H9 (cell line): ENCODE measurements around the gene ITPR3. TPM values are rescaled to one million over a fixed set of nuclear protein-coding genes. Genes with fewer than 3 reads are reported as not detected.
A peak's percentile ranks its signal among the peaks of the same experiment; 100 is the strongest.

ENCODE experiments used
- DNase-seq: peaks from one replicate; pipeline ENCODE4 v3.0.0-alpha.2; 2017
- H2AFZ ChIP-seq: one replicate; pipeline ENCODE4 v1.6.1; 2013; ENCODE audit warnings: mild to moderate bottlenecking, low read length, control low read depth, moderate library complexity
- H2AK5ac ChIP-seq: 2 replicates; pipeline ENCODE4 v1.6.1; 2013; ENCODE audit warnings: low read length, control low read depth, mixed read lengths; ENCODE audit not compliant: insufficient read length
- H2BK120ac ChIP-seq: one replicate; pipeline ENCODE4 v1.6.1; 2013; ENCODE audit warnings: low read depth, mild to moderate bottlenecking, low read length, control low read depth, inconsistent platforms; ENCODE audit not compliant: poor library complexity, severe bottlenecking
- H2BK12ac ChIP-seq: 2 replicates; pipeline ENCODE4 v1.6.1; 2013; ENCODE audit warnings: low read length, control low read depth, mixed read lengths, low read depth; ENCODE audit not compliant: insufficient read length
- H2BK15ac ChIP-seq: 2 replicates; pipeline ENCODE4 v1.6.1; 2013; ENCODE audit warnings: low read depth, low read length, control low read depth
- H2BK20ac ChIP-seq: one replicate; pipeline ENCODE4 v1.6.1; 2013; ENCODE audit warnings: low read depth, mild to moderate bottlenecking, low read length, control low read depth, inconsistent platforms; ENCODE audit not compliant: poor library complexity, severe bottlenecking
- H2BK5ac ChIP-seq: 2 replicates; pipeline ENCODE4 v1.6.1; 2013; ENCODE audit warnings: low read length, control low read depth, mixed read lengths; ENCODE audit not compliant: insufficient read length
- H3K14ac ChIP-seq: 2 replicates; pipeline ENCODE4 v1.6.1; 2013; ENCODE audit warnings: low read length, control low read depth; ENCODE audit not compliant: insufficient read depth
- H3K18ac ChIP-seq: 2 replicates; pipeline ENCODE4 v1.6.1; 2013; ENCODE audit warnings: low read depth, mild to moderate bottlenecking, mixed read lengths, low read length, control low read depth; ENCODE audit not compliant: insufficient read length
- H3K23ac ChIP-seq: 2 replicates; pipeline ENCODE4 v1.6.1; 2013; ENCODE audit warnings: low read length, control low read depth, mixed read lengths, low read depth; ENCODE audit not compliant: insufficient read length
- H3K23me2 ChIP-seq: 2 replicates; pipeline ENCODE4 v1.6.1; 2013; ENCODE audit warnings: low read depth, mild to moderate bottlenecking, mixed read lengths, low read length, control low read depth; ENCODE audit not compliant: insufficient read length, poor library complexity, severe bottlenecking
- H3K27ac ChIP-seq: 2 replicates; pipeline ENCODE4 v1.5.1; 2013; ENCODE audit warnings: low read length, control low read depth, mixed read lengths, low read depth; ENCODE audit not compliant: insufficient read length
- H3K27me3 ChIP-seq: 2 replicates; pipeline ENCODE4 v1.6.1; 2013; ENCODE audit warnings: low read length, control low read depth, inconsistent platforms; ENCODE audit not compliant: insufficient read depth
- H3K4ac ChIP-seq: 2 replicates; pipeline ENCODE4 v1.6.1; 2013; ENCODE audit warnings: low read depth, mild to moderate bottlenecking, control low read depth, inconsistent platforms, low read length, moderate library complexity
- H3K4me1 ChIP-seq: 2 replicates; pipeline ENCODE4 v1.6.1; 2013; ENCODE audit warnings: low read length, control low read depth, inconsistent platforms; ENCODE audit not compliant: insufficient read depth
- H3K4me2 ChIP-seq: 2 replicates; pipeline ENCODE4 v1.6.1; 2013; ENCODE audit warnings: low read length, control low read depth, mixed read lengths; ENCODE audit not compliant: insufficient read length, insufficient read depth
- H3K56ac ChIP-seq: 2 replicates; pipeline ENCODE4 v1.6.1; 2013; ENCODE audit warnings: low read depth, mild to moderate bottlenecking, mixed read lengths, low read length, control low read depth; ENCODE audit not compliant: insufficient read length
- H3K79me1 ChIP-seq: 2 replicates; pipeline ENCODE4 v1.6.1; 2013; ENCODE audit warnings: low read depth, mild to moderate bottlenecking, moderate library complexity, low read length, control low read depth, inconsistent platforms; ENCODE audit not compliant: insufficient read depth, poor library complexity, severe bottlenecking
- H3K79me2 ChIP-seq: 2 replicates; pipeline ENCODE4 v1.6.1; 2013; ENCODE audit warnings: low read length, control low read depth, inconsistent platforms; ENCODE audit not compliant: insufficient read depth
- H3K9ac ChIP-seq: 2 replicates; pipeline ENCODE4 v1.6.1; 2013; ENCODE audit warnings: low read length, control low read depth, mixed read lengths; ENCODE audit not compliant: insufficient read length; ENCODE audit errors: extremely low read depth
- H3K9me3 ChIP-seq: one replicate; pipeline ENCODE4 v1.6.1; 2013; ENCODE audit warnings: low read depth, low read length, inconsistent platforms; ENCODE audit not compliant: control insufficient read depth
- H3T11ph ChIP-seq: one replicate; pipeline ENCODE4 v1.6.1; 2013; ENCODE audit warnings: mild to moderate bottlenecking, low read length, control low read depth, inconsistent platforms
- H4K20me1 ChIP-seq: one replicate; pipeline ENCODE4 v1.6.1; 2013; ENCODE audit not compliant: control insufficient read depth, insufficient read length, insufficient read depth
- H4K5ac ChIP-seq: 2 replicates; pipeline ENCODE4 v1.6.1; 2013; ENCODE audit warnings: low read depth, mild to moderate bottlenecking, mixed read lengths, low read length, control low read depth; ENCODE audit not compliant: insufficient read length
- H4K8ac ChIP-seq: replicated peaks from 2 replicates; pipeline ENCODE4 v1.6.1; 2013; ENCODE audit warnings: low read length, control low read depth, mixed read lengths, low read depth; ENCODE audit not compliant: insufficient read length
- H4K91ac ChIP-seq: 2 replicates; pipeline ENCODE4 v1.6.1; 2013; ENCODE audit warnings: low read depth, mild to moderate bottlenecking, moderate library complexity, mixed read lengths, low read length, control low read depth; ENCODE audit not compliant: insufficient read length
- H3K27ac Mint-ChIP-seq, 3 experiments: 2 replicates in 2 of 3; 3 replicates in 1 of 3; pipeline ENCODE4 v1.8.0; 2020 to 2021; ENCODE audit warnings: mixed read lengths in 3 of 3, mild to moderate bottlenecking in 1 of 3, moderate library complexity in 1 of 3
- H3K27me3 Mint-ChIP-seq: 2 replicates; pipeline ENCODE4 v1.8.0; 2021; ENCODE audit warnings: low read depth, mild to moderate bottlenecking, moderate library complexity, mixed read lengths
- H3K36me3 Mint-ChIP-seq, 3 experiments: 2 replicates in 2 of 3; 3 replicates in 1 of 3; pipeline ENCODE4 v1.8.0; 2020 to 2021; ENCODE audit warnings: low read depth in 3 of 3, mixed read lengths in 3 of 3; ENCODE audit not compliant: insufficient read depth in 1 of 3
- H3K4me1 Mint-ChIP-seq, 2 experiments: 2 replicates each; pipeline ENCODE4 v1.8.0; 2020; ENCODE audit warnings: mixed read lengths in 2 of 2
- H3K4me3 Mint-ChIP-seq, 2 experiments: 2 replicates in 1 of 2; 3 replicates in 1 of 2; pipeline ENCODE4 v1.8.0; 2020 to 2021; ENCODE audit warnings: mild to moderate bottlenecking in 2 of 2, mixed read lengths in 2 of 2, moderate library complexity in 1 of 2
- H3K9me3 Mint-ChIP-seq, 2 experiments: 2 replicates in 1 of 2; 3 replicates in 1 of 2; pipeline ENCODE4 v1.8.0; 2020; ENCODE audit warnings: mild to moderate bottlenecking in 2 of 2, mixed read lengths in 2 of 2, moderate library complexity in 1 of 2
- CTCF ChIP-seq: fragments of 200-600 bp; sonication (generic); conservative IDR thresholded peaks from 3 replicates; pipeline ENCODE4 v1.8.0; 2021; ENCODE audit warnings: antibody characterized with exemption, mild to moderate bottlenecking
- WGBS: extraction: QIAGEN DNeasy Blood & Tissue Kit; methylation state at CpG from one replicate; pipeline ENCODE4 v1.1.7; 2013; ENCODE audit warnings: missing lambda C conversion rate, low lambda C conversion rate, mixed read lengths; ENCODE audit not compliant: insufficient read length; ENCODE audit errors: extremely low coverage; 5-methylcytosine and 5-hydroxymethylcytosine counted together
- total RNA-seq: library from RNA; stranded (reverse); gene quantifications from 2 replicates; pipeline ENCODE4 v1.2.1, GENCODE V29; 2021

The ITPR3 gene
- total RNA-seq, 1 experiment from 2014 or later: 40.3 TPM

DNA sequence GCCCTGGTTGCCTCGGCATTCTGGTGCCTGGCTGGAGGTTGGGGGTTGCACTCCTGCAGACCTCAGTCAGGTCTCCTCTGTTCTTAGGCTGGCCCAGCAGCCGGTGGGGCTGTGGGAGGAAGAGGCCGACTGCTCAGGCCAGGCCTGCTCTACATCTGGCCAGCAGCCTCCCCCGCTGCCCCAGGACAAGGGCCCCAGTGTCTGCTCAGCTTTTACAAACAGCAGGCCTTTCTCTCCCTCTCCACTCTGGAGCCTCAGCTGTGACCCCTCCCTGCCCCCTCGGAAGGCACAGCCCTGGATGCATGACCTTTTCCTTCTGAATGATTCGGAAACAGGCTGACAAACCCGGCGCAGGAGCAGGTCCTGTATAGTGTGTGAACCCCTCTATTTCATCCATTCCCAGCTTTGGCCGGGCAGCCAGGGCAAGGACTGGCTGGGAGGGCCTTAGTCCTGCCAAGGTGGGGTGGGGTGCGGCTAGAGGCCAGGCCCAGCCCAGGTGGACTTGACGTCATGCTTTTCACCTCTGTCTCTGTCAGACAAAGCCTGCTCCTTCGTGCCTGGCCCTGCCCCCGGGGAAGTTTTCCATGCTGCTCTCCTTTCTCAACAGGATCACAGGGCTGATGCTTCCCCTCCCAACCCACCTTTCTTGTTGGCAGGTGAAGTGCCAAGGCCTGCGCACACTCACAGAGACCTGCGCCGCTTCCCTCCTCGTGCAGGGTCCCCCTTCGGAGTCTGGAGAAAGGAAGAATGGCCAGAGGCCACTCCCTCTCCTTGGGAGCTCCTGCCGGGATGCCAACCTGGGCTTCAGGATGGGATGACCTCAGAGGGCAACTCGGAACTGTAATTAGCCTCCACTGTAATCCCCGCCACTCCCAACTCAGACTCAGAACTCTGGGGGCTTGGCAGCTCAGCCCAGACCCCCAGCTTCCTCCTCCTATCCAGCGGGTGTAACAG lies 10.1 kb upstream of the ITPR3 start:
- WGBS: no CpG with 5 or more reads among the region's 22 CpGs
- H3K79me2 ChIP-seq: no peaks in the 10 kb centered on the region
- no peak overlapping the region for H3K4me2 ChIP-seq
- no peaks in the 10 kb centered on the region for H3K9me3 ChIP-seq
- H3T11ph ChIP-seq: no peak overlapping the region
- no peak for DNase-seq
- H3K27ac ChIP-seq: no peak overlapping the region
- no peaks in the 10 kb centered on the region for H3K23me2 ChIP-seq
- no peak overlapping the region for H2BK15ac ChIP-seq
- H3K23ac ChIP-seq: no peak overlapping the region
- H3K18ac ChIP-seq: no peak overlapping the region
- peaks cover 8% of the 10 kb centered on the region; the same call in 1 of the 2 replicates for H3K4me1 ChIP-seq
- no peaks in the 10 kb centered on the region for H3K79me1 ChIP-seq
- H3K4me3 Mint-ChIP-seq: no peak overlapping the region
- H3K27me3 Mint-ChIP-seq: peaks cover 19% of the 10 kb centered on the region
- no peak overlapping the region for H3K56ac ChIP-seq
- no peak overlapping the region for H2BK12ac ChIP-seq
- no peaks in the 10 kb centered on the region for H4K20me1 ChIP-seq
- H4K91ac ChIP-seq: no peak overlapping the region
- 0 out of 2 replicates have a peak overlapping the region, but pooled peaks have one; percentile 34 for H3K14ac ChIP-seq
- no peak overlapping the region for H2BK5ac ChIP-seq
- no peak overlapping the region for H2BK120ac ChIP-seq
- H2AK5ac ChIP-seq: no peak overlapping the region
- H3K4me1 Mint-ChIP-seq: peaks cover 40 to 58% of the 10 kb centered on the region in 2 experiments
- H3K27me3 ChIP-seq: no peaks in the 10 kb centered on the region
- no peak overlapping the region for H3K4ac ChIP-seq
- H4K8ac ChIP-seq: no peak overlapping the region
- no peak for TF ChIP-seq CTCF
- no peak overlapping the region for H2BK20ac ChIP-seq
- peaks cover 0 to 5% of the 10 kb centered on the region in 2 experiments; a peak in 1 of 5 replicates for H3K9me3 Mint-ChIP-seq
- no peaks in the 10 kb centered on the region for H3K36me3 Mint-ChIP-seq
- no peak overlapping the region for H4K5ac ChIP-seq
- H3K9ac ChIP-seq: no peak overlapping the region
- H3K27ac Mint-ChIP-seq: peak overlapping the region in 2 of 3 experiments; percentile 52 to 65; a peak in 3 of 7 replicates
- no peak overlapping the region for H2AFZ ChIP-seq
